Measurements from ENCODE around the gene NPAS1. TPM values are rescaled to one million over a fixed set of nuclear protein-coding genes. Genes with fewer than 3 reads are reported as not detected.

NPAS1 gene
- total and polyA plus RNA-seq, 2 of the 8 experiments (the other 6 are each of a cell fraction or from before 2014, with no cell fraction given), result 9.9 to 13.9 TPM

DNA sequence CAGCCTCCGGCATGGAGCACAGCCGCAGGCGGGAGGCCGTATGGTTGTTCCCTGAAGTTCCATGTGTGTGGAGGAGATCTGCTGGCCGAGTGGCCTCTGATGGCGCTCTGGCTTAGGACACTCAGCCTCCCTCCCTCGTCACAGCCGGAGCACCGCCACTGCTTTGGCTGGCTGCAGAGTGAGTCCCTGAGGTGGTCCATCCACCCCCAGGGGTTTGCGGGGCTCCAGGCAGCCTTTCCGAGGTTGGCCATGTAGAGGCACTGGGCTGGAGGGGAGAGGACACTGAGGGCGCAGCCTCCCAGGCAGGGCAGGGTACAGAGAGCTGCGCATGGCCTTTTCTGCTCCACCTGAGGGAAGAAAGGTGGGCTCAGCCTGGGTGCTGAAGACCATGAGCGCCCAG is 19.8 kb upstream of the NPAS1 start:
- no peak overlapping the region for H3K14ac ChIP-seq (ENCODE audit: insufficient read length)
- DNase-seq (ENCODE audit: low read depth in 1 of 2, low spot score in 2 of 2) (no peak), FAIRE-seq (no peak)
- H3K36me3 ChIP-seq (ENCODE audit: control insufficient read depth in 2 of 4, insufficient read depth in 4 of 4, low read length in 3 of 4), result peaks cover 2 to 22% (median 14%) of the 10 kb centered on the region in 4 experiments; a peak in 6 of 8 replicates
- H3K9me3 ChIP-seq (ENCODE audit: insufficient read depth in 2 of 2, low read depth in 1 of 2, low read length in 1 of 2), result no peaks in the 10 kb centered on the region
- H2BK5ac ChIP-seq (ENCODE audit: low read depth, low read length), result no peak overlapping the region; the same call in 1 of the 2 replicates
- H2BK12ac ChIP-seq (ENCODE audit: low read depth, low read length), result no peak overlapping the region
- H3K27me3 ChIP-seq (replicated peaks in 1 of 4; ENCODE audit: control insufficient read depth in 3 of 4, extremely low read depth in 1 of 4, insufficient read depth in 3 of 4, low read length in 3 of 4), result no peaks in the 10 kb centered on the region
- H3K4me3 ChIP-seq (ENCODE audit: extremely low read depth in 1 of 4, insufficient read depth in 2 of 4, low read depth in 3 of 4, low read length in 4 of 4), result no peak overlapping the region
- no peaks in the 10 kb centered on the region for H3K79me2 ChIP-seq (ENCODE audit: control insufficient read depth in 1 of 2, insufficient read depth in 2 of 2, low read length in 2 of 2)
- no peak overlapping the region for H4K91ac ChIP-seq (replicated peaks; ENCODE audit: insufficient read length, low read length)
- H3K23ac ChIP-seq (ENCODE audit: insufficient read length), result no peak overlapping the region
- peaks cover 2% of the 10 kb centered on the region; the same call in 1 of the 2 replicates for H3K79me1 ChIP-seq (ENCODE audit: low read depth, low read length)
- no peak overlapping the region for H3K4me2 ChIP-seq (ENCODE audit: insufficient read depth in 1 of 2, low read depth in 2 of 2, low read length in 2 of 2)
- no peaks in the 10 kb centered on the region for H3K23me2 ChIP-seq (ENCODE audit: low read depth, low read length)
- no peak overlapping the region for H2BK15ac ChIP-seq (ENCODE audit: low read length)
- H4K8ac ChIP-seq (ENCODE audit: extremely low read depth, insufficient read depth, low read length), result no peak overlapping the region; the same call in 1 of the 2 replicates
- POLR2A ChIA-PET (ENCODE audit: partially characterized antibody), result no interaction called here
- no peak overlapping the region for H4K5ac ChIP-seq (ENCODE audit: insufficient read length, low read depth, low read length)
- no peak overlapping the region for H3K18ac ChIP-seq (ENCODE audit: extremely low read depth, low read length)
- H3K9ac ChIP-seq (replicated peaks in 1 of 4; ENCODE audit: extremely low read depth in 1 of 4, low read depth in 3 of 4, low read length in 3 of 4), result no peak overlapping the region
- H4K20me1 ChIP-seq (replicated peaks in 1 of 2; ENCODE audit: control insufficient read depth in 1 of 2, insufficient read depth in 2 of 2, low read length in 2 of 2), result peaks cover 0 to 8% of the 10 kb centered on the region in 2 experiments
- no peak overlapping the region for H3K27ac ChIP-seq (ENCODE audit: low read depth, low read length)
- H2AK5ac ChIP-seq (ENCODE audit: low read depth, low read length), result no peak overlapping the region
- CTCF ChIA-PET (ENCODE audit: partially characterized antibody), result interaction anchor here (0.6 to 6.1 kb wide), 3 partner anchors 8 to 140 kb away, joined by 4 to 43 read pairs (median 22); no protein-coding TSS in a partner anchor
- peaks cover 0 to 3% (median 0%) of the 10 kb centered on the region in 4 experiments; a peak in 1 of 7 replicates for H3K4me1 ChIP-seq (replicated peaks in 1 of 4; ENCODE audit: control insufficient read depth in 3 of 4, insufficient read depth in 4 of 4, low read length in 3 of 4)
- no peak overlapping the region for H3K4ac ChIP-seq (replicated peaks; ENCODE audit: insufficient read length, low read depth, low read length)
- H2BK20ac ChIP-seq (ENCODE audit: low read length), result no peak overlapping the region
- H2BK120ac ChIP-seq (replicated peaks; ENCODE audit: low read depth, low read length), result no peak overlapping the region
- no peak overlapping the region for H2AFZ ChIP-seq (ENCODE audit: low read length)
- 92% methylated on average over 14 of the region's 14 CpGs; no CpG with 5 or more reads in 1 of the 2 experiments for WGBS, 2 experiments (ENCODE audit: extremely low coverage in 1 of 2, insufficient coverage in 1 of 2, insufficient read length in 1 of 2, insufficient replicate concordance in 2 of 2, low coverage in 1 of 2, low lambda C conversion rate in 2 of 2, missing lambda C conversion rate in 1 of 2)
- no peak overlapping the region for H3K56ac ChIP-seq (replicated peaks; ENCODE audit: insufficient read length, low read depth, low read length)
- no peak for TF ChIP-seq RAD21 (IDR thresholded peaks at IDR 0.05 in 1 of 2, conservative IDR thresholded peaks at IDR 0.05 in 1 of 2; ENCODE audit: low read depth in 2 of 2, low read length in 2 of 2)
- TF ChIP-seq GABPA (IDR thresholded peaks at IDR 0.05; ENCODE audit: borderline replicate concordance, insufficient read depth, low read length), result no peak
